AG04450 (cell line): ENCODE results near the gene NAV1. TPM values are rescaled to one million over a fixed set of nuclear protein-coding genes. Genes with fewer than 3 reads are reported as not detected.
A peak's percentile ranks its signal among the peaks of the same experiment; 100 is the strongest.
"Not testable (repeated sequence)": the region's sequence is repeated elsewhere in the genome, so short reads cannot be mapped to it uniquely, and the experiment has no call there.

Experiments used
- CTCF ChIA-PET: fragments of 300-600, 350-600 bp; formaldehyde crosslinking; extraction: SDS; loops from one replicate; lab custom pipeline; 2022; ENCODE audit warnings: antibody characterized with exemption, inconsistent platforms; lab: Charles Lee
- POLR2A ChIA-PET: fragments of 350-600 bp; formaldehyde crosslinking; extraction: SDS; loops from one replicate; lab custom pipeline; 2021; ENCODE audit warnings: antibody characterized with exemption, inconsistent platforms; lab: Yijun Ruan, JAX
- DNase-seq: peaks from one replicate; pipeline ENCODE4 v3.0.0-alpha.2; 2011; ENCODE audit warnings: low read depth, low spot score
- H3K27ac ChIP-seq: one replicate; pipeline ENCODE4 v1.5.1; 2012; ENCODE audit warnings: low read depth, low read length, control low read depth
- H3K27me3 ChIP-seq: one replicate; pipeline ENCODE4 v1.6.0; 2012; ENCODE audit warnings: low read length; ENCODE audit not compliant: control insufficient read depth, insufficient read depth
- H3K4me3 ChIP-seq: 2 replicates; pipeline ENCODE4 v1.5.1; 2011; ENCODE audit warnings: mild to moderate bottlenecking, low read depth, low read length, control low read depth
- H3K9me3 ChIP-seq: 2 replicates; pipeline ENCODE4 v1.5.1; 2012; ENCODE audit warnings: low read length; ENCODE audit not compliant: control insufficient read depth, insufficient read depth
- polyA plus RNA-seq: library from polyadenylated mRNA; depleted of rRNA; stranded (reverse); fragments of >200 nt; gene quantifications from 2 replicates; pipeline ENCODE4 v1.2.3, GENCODE V29; 2011
- TF ChIP-seq, protein P1 (sequence below): IDR thresholded peaks from 2 replicates; pipeline ENCODE4 v1.5.1; 2011; ENCODE audit warnings: low read depth, low read length, control low read depth, inconsistent platforms

Gene NAV1
- polyA plus RNA-seq, 1 experiment: 17.5 TPM

DNA sequence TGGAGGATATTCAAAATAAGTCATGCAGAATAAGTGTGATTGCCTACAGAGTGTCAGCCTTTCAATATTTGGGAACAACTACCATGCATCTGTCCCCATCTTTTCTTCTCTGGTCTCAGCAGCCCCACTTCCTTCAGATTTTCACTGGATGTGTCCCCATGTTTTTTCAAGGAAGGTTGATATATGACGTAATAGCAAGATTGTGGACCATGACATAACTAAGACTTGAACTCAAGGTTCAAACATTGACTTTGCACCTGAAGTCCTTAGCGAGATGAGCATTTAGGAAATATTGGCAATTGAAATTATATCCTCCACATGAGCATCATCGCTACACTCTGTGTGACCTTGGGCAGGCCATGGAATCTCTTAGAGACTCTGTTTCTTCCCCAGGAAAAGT is 5.8 kb downstream of the NAV1 start:
- Histone ChIP-seq H3K4me3 (no peak overlapping the region), H3K27me3 (no peaks in the 10 kb centered on the region), H3K27ac (no peak overlapping the region), H3K9me3 (no peaks in the 10 kb centered on the region)
- POLR2A ChIA-PET: no interaction called here
- TF ChIP-seq, protein P1, sequence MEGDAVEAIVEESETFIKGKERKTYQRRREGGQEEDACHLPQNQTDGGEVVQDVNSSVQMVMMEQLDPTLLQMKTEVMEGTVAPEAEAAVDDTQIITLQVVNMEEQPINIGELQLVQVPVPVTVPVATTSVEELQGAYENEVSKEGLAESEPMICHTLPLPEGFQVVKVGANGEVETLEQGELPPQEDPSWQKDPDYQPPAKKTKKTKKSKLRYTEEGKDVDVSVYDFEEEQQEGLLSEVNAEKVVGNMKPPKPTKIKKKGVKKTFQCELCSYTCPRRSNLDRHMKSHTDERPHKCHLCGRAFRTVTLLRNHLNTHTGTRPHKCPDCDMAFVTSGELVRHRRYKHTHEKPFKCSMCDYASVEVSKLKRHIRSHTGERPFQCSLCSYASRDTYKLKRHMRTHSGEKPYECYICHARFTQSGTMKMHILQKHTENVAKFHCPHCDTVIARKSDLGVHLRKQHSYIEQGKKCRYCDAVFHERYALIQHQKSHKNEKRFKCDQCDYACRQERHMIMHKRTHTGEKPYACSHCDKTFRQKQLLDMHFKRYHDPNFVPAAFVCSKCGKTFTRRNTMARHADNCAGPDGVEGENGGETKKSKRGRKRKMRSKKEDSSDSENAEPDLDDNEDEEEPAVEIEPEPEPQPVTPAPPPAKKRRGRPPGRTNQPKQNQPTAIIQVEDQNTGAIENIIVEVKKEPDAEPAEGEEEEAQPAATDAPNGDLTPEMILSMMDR: no peak
- CTCF ChIA-PET: interaction anchor here (0.8 to 5.3 kb wide), 4 partner anchors 15 to 248 kb away, joined by 3 to 22 read pairs (median 6); no protein-coding TSS in a partner anchor
- no peak for DNase-seq

DNA sequence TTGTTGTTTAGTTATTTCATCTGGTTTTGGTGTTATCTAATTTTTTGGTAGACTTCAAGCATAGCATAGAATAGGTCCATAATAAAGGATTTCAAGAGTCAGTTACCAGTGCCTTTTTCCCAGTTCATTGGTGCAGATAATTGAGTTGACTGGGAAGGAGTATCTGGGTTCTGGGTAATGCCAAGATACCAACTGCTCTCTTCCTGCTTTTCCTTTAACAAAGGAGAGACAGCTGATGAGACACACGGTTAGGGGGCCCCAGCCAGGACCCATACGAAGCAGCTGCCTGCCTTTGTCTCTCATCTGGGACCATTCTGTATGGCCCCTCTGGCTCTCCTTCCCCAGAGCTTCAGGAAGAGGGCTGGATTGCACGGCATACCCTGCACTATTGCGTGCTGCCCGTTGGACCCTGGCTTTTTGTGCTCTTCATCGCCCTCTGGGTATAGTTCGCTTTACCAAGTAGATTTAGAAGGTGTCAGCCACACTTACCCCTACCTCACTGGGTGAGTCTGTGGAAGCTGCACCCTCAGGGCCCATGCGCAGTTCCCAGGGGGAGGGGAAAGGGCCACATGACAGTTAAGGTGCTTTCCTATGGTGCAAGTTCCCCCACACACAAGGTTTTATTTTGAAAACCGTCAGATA is 7.0 kb downstream of the NAV1 start:
- no peak for DNase-seq
- H3K27me3 ChIP-seq: no peaks in the 10 kb centered on the region
- H3K4me3 ChIP-seq: no peak overlapping the region
- TF ChIP-seq, protein P1: peak; percentile 14; the same call in 1 of the 2 replicates
- ChIA-PET CTCF (interaction anchor here (0.7 to 5.3 kb wide), 6 partner anchors 13 to 329 kb away, joined by 3 to 22 read pairs (median 4); no protein-coding TSS in a partner anchor), POLR2A (interaction anchor here (0.7 kb wide), 1 partner anchor 105 kb away, joined by 6 read pairs; no protein-coding TSS in a partner anchor)
- H3K27ac ChIP-seq: no peak overlapping the region
- H3K9me3 ChIP-seq: no peaks in the 10 kb centered on the region

DNA sequence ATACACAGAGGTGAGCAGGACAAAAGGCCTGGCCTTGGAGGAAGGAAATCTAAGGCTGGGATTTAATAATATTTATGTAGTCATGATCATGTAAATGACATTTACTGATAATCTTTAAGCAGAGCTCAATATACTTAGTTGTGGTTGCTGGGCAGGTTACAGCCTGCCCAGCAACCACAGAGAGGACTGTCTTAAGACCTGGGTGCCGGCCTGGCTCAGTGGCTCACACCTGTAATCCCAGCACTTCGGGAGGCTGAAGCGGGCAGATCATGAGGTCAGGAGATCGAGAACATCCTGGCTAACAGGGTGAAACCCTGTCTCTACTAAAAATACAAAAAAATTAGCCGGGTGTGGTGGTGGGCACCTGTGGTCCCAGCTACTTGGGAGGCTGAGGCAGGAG is 10.6 kb downstream of the NAV1 start:
- DNase-seq, POLR2A ChIA-PET: not testable (repeated sequence)
- CTCF ChIA-PET: interaction anchor here (0.6 to 2.4 kb wide), 2 partner anchors 11 to 228 kb away, joined by 4 to 15 read pairs; no protein-coding TSS in a partner anchor

DNA sequence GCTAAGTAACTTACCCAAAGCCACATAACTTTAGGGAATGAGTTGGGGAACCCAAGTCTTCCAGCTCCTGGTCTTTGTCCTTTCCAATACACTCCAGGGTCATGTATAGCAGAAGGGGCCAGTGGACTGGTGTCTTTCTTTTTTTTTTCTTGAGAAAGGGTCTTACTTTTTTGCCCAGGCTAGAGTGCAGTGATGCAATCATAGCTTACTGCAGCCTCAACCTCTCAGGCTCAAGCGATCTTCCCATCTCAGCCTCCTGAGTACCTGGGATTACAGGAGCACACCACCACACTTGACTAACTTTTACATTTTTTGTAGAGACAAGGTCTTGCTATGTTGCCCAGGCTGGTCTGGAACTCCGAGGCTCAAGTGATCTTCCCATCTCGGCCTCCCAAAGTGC is 12.2 kb downstream of the NAV1 start:
- ChIA-PET CTCF (interaction anchor here (0.9 to 2.4 kb wide), 6 partner anchors 9 to 242 kb away, joined by 3 to 15 read pairs (median 4); no protein-coding TSS in a partner anchor), POLR2A (interaction anchor here (0.8 kb wide), 1 partner anchor 52 kb away, joined by 4 read pairs; no protein-coding TSS in a partner anchor)
- DNase-seq: no peak
- TF ChIP-seq, protein P1: no peak
- no peak overlapping the region for H3K27ac ChIP-seq
- no peaks in the 10 kb centered on the region for H3K27me3 ChIP-seq
- no peaks in the 10 kb centered on the region for H3K9me3 ChIP-seq
- H3K4me3 ChIP-seq: no peak overlapping the region

More for the DNA sequence above, 10.6 kb downstream of the NAV1 start:
- not testable (repeated sequence) for H3K27me3 ChIP-seq, H3K9me3 ChIP-seq, H3K4me3 ChIP-seq, H3K27ac ChIP-seq

DNA sequence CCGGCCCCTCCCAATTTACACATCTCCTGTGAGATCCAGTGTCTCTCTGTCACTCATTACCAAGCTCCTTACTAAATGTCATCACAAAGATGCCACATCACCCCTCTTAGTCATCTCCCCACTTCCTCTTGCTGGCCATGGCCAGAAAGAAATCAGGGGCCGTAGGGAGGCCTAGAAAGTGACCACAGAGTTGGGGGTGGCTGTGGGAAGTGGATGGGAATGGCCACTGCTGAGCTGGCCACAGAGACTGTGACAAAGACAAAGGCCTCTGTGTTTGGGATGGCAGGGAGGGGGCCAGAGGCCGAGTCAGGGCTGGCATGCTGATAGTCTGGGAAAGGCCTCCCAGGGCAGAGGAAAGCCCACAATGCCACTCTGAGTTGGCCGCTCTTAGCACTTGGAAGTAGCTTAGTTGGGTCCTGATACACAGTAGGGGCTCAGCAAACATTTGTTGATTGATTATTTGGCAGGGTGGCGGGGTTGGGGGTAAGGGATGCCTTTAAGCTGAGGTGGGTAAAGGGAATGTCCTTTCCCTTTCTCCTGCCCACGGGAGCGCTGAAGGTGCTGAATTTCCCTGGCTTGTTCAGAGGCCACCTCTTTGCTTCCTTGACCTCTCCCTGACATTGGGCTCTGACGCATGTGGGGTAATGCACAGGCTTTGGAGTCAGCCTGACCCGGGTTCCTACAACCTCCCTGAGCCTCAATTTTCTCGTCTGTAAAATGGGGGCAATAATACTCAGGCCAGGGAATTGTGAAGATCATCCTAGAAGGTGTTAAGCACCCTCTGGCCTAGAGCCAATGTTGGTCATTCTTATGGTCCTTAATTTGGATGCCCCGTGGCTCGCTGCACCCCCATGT is 13.2 kb downstream of the NAV1 start:
- DNase-seq: no peak
- ChIA-PET CTCF (interaction anchor here (0.9 to 2.4 kb wide), 5 partner anchors 8 to 241 kb away, joined by 3 to 15 read pairs (median 4); no protein-coding TSS in a partner anchor), POLR2A (interaction anchor here (0.5 to 0.8 kb wide), 3 partner anchors 46 to 436 kb away, joined by 3 to 4 read pairs (median 3); no protein-coding TSS in a partner anchor)
- H3K9me3 ChIP-seq: no peaks in the 10 kb centered on the region
- TF ChIP-seq, protein P1: no peak
- no peaks in the 10 kb centered on the region for H3K27me3 ChIP-seq
- H3K27ac ChIP-seq: peak overlapping the region; percentile 84
- H3K4me3 ChIP-seq: no peak overlapping the region
